Mesenchymal stem cell (in vitro differentiated cells and primary cell): ENCODE measurements around the gene PRR29.

Experiments
- DNase-seq: peaks from one replicate; pipeline ENCODE4 v3.0.0-alpha.2; 2013
- H2AFZ ChIP-seq: one replicate; pipeline ENCODE4 v1.6.1; 2013; ENCODE audit warnings: low read depth, mild to moderate bottlenecking, control low read depth, inconsistent platforms, low read length, moderate library complexity
- H2AK5ac ChIP-seq: 2 replicates; pipeline ENCODE4 v1.6.1; 2013; ENCODE audit warnings: low read length, moderate library complexity, mild to moderate bottlenecking, inconsistent platforms; ENCODE audit not compliant: severe bottlenecking
- H2BK120ac ChIP-seq: one replicate; pipeline ENCODE4 v1.6.1; 2013; ENCODE audit warnings: low read depth, mild to moderate bottlenecking, inconsistent platforms, low read length, moderate library complexity
- H2BK12ac ChIP-seq, 2 experiments: one replicate each; pipeline ENCODE4 v1.6.1; 2013; ENCODE audit warnings: inconsistent platforms in 2 of 2, low read length in 2 of 2, mild to moderate bottlenecking in 2 of 2, moderate library complexity in 2 of 2, control low read depth in 1 of 2
- H2BK15ac ChIP-seq: one replicate; pipeline ENCODE4 v1.6.1; 2013; ENCODE audit warnings: mild to moderate bottlenecking, low read depth, inconsistent platforms; ENCODE audit not compliant: poor library complexity, severe bottlenecking
- H2BK5ac ChIP-seq: 2 replicates; pipeline ENCODE4 v1.6.1; 2013; ENCODE audit warnings: low read depth, mild to moderate bottlenecking, low read length, control low read depth, inconsistent platforms; ENCODE audit not compliant: poor library complexity, severe bottlenecking
- H3K14ac ChIP-seq, 2 experiments: one replicate each; pipeline ENCODE4 v1.6.1; 2013; ENCODE audit warnings: inconsistent platforms in 2 of 2, low read length in 2 of 2, control low read depth in 1 of 2, mild to moderate bottlenecking in 1 of 2, moderate library complexity in 1 of 2
- H3K18ac ChIP-seq, 2 experiments: one replicate each; pipeline ENCODE4 v1.6.1; 2013; ENCODE audit warnings: inconsistent platforms in 2 of 2, low read length in 2 of 2, control low read depth in 1 of 2, low read depth in 1 of 2, mild to moderate bottlenecking in 1 of 2
- H3K23ac ChIP-seq, 2 experiments: one replicate each; pipeline ENCODE4 v1.6.1; 2013; ENCODE audit warnings: inconsistent platforms in 2 of 2, low read length in 2 of 2, mild to moderate bottlenecking in 2 of 2, moderate library complexity in 2 of 2, control low read depth in 1 of 2
- H3K27ac ChIP-seq: 2 replicates; pipeline ENCODE4 v1.5.1; 2013; ENCODE audit warnings: mild to moderate bottlenecking, moderate library complexity, low read length, control low read depth, inconsistent platforms; ENCODE audit not compliant: poor library complexity, severe bottlenecking
- H3K27me3 ChIP-seq, 2 experiments: 2 replicates each; pipeline versions ENCODE4 v1.6.1 to v1.7.0; 2013; ENCODE audit warnings: low read length in 2 of 2, mild to moderate bottlenecking in 2 of 2, moderate library complexity in 2 of 2, control low read depth in 1 of 2, inconsistent platforms in 1 of 2; ENCODE audit not compliant: control insufficient read depth in 1 of 2, insufficient read depth in 1 of 2
- H3K36me3 ChIP-seq, 2 experiments: 2 replicates each; pipeline versions ENCODE4 v1.6.1 to v1.7.0; 2013; ENCODE audit warnings: low read length in 2 of 2, control low read depth in 1 of 2, inconsistent platforms in 1 of 2, low read depth in 1 of 2, mild to moderate bottlenecking in 1 of 2; ENCODE audit not compliant: insufficient read depth in 2 of 2, control insufficient read depth in 1 of 2
- H3K4ac ChIP-seq, 2 experiments: one replicate each; pipeline ENCODE4 v1.6.1; 2013; ENCODE audit warnings: inconsistent platforms in 2 of 2, low read length in 2 of 2, mild to moderate bottlenecking in 2 of 2, moderate library complexity in 2 of 2, control low read depth in 1 of 2, low read depth in 1 of 2
- H3K4me1 ChIP-seq: 2 replicates; pipeline ENCODE4 v1.6.1; 2013; ENCODE audit warnings: low read depth, low read length, control low read depth; ENCODE audit not compliant: control insufficient read depth, insufficient read depth
- H3K4me2 ChIP-seq: 2 replicates; pipeline ENCODE4 v1.6.1; 2013; ENCODE audit warnings: low read length, mild to moderate bottlenecking, inconsistent platforms; ENCODE audit not compliant: poor library complexity, severe bottlenecking
- H3K4me3 ChIP-seq, 2 experiments: 2 replicates each; pipeline versions ENCODE4 v1.5.1 to v1.7.0; 2013; ENCODE audit warnings: low read length in 2 of 2, mild to moderate bottlenecking in 2 of 2, control low read depth in 1 of 2, low read depth in 1 of 2; ENCODE audit not compliant: insufficient read depth in 1 of 2
- H3K79me1 ChIP-seq: replicated peaks from 2 replicates; pipeline ENCODE4 v1.6.1; 2013; ENCODE audit warnings: mild to moderate bottlenecking, control low read depth, low read length, inconsistent platforms; ENCODE audit not compliant: poor library complexity, severe bottlenecking
- H3K9ac ChIP-seq: 2 replicates; pipeline ENCODE4 v1.7.0; 2013; ENCODE audit warnings: mild to moderate bottlenecking, low read length, moderate library complexity
- H3K9me3 ChIP-seq: 2 replicates; pipeline ENCODE4 v1.7.0; 2013; ENCODE audit warnings: mild to moderate bottlenecking, low read length; ENCODE audit not compliant: control insufficient read depth
- H4K8ac ChIP-seq: one replicate; pipeline ENCODE4 v1.6.1; 2013; ENCODE audit warnings: inconsistent platforms, mild to moderate bottlenecking, low read length, moderate library complexity
- H4K91ac ChIP-seq: one replicate; pipeline ENCODE4 v1.6.1; 2013; ENCODE audit warnings: mild to moderate bottlenecking, low read length, inconsistent platforms
- WGBS: methylation state at CpG from one replicate; pipeline ENCODE4 v1.1.7; 2013; ENCODE audit warnings: mixed read lengths; 5-methylcytosine and 5-hydroxymethylcytosine counted together

Gene PRR29

DNA sequence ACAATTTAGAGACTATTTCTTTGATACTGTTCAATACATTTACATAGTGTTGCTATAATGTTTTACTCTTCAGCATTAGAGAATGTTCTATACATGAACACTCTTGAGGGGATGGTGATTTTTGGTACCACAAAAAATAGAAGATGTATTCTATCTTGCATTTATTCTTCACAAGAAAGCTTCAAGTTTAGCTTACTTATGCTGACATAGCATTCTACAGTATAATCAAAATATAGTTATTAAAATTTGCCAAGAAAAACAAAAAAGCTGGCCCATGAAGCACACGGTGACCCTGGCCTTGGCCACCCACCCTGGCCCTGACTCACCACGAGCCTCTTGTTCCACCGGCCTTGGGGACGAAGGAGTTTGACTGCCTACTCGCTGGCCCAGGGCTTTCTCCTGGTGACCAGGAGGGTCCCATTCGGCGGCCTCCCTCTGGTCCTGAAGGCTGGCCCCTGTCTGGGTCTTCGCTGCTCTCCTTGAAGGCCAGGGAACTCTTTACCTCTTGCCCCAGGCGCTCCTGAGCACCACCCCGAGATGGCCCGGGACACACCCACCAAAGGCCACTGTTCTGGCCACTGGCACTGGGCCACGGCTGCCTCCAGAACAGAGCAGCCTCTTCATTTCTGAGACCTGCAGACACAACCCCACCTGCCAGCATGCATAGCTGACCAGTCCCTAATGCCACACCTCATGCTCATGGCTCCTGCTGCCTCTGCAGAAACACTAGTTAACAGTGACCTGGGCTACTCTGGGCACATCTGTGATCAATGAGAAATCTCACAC lies 44.7 kb downstream of the PRR29 start:
- no peak overlapping the region for H2BK15ac ChIP-seq
- DNase-seq = no peak
- no peaks in the 10 kb centered on the region for H3K4me1 ChIP-seq
- no peaks in the 10 kb centered on the region for H3K9me3 ChIP-seq
- no peak overlapping the region for H2AK5ac ChIP-seq
- no peak overlapping the region for H3K27ac ChIP-seq
- no peak overlapping the region for H3K4me2 ChIP-seq
- H3K4me3 ChIP-seq = no peak overlapping the region
- no peak overlapping the region for H2BK12ac ChIP-seq
- H3K4ac ChIP-seq = no peak overlapping the region
- H3K36me3 ChIP-seq = peaks cover 44 to 89% of the 10 kb centered on the region in 2 experiments
- no peak overlapping the region for H4K91ac ChIP-seq
- peak overlapping the region; percentile 18 for H3K9ac ChIP-seq
- WGBS = 96% methylated on average over 12 of the region's 12 CpGs
- no peaks in the 10 kb centered on the region for H3K27me3 ChIP-seq
- no peak overlapping the region for H2AFZ ChIP-seq
- no peak overlapping the region for H4K8ac ChIP-seq
- no peaks in the 10 kb centered on the region for H3K79me1 ChIP-seq
- H3K14ac ChIP-seq = no peak overlapping the region
- H3K23ac ChIP-seq = no peak overlapping the region
- no peak overlapping the region for H3K18ac ChIP-seq
- no peak overlapping the region for H2BK5ac ChIP-seq
- H2BK120ac ChIP-seq = no peak overlapping the region

DNA sequence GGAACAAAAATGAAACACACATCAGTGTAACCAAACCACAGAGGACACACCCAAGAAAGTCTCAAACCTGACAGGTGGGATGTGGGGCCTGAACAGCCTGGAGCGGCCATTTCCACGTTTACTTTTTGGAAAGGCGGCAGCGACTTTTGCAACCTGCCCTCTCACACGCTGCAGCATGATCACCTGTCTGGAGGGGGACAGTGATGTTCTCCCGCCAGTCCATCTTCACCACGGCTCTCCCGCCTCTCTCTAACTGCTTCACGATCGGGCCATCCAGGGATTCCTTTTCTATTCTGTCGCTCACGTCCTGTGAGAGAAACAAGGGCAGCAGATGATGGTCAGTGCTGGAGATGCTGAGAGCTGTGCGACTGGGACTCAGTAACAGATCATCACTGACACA lies 47.0 kb downstream of the PRR29 start:
- no peak for DNase-seq
- H3K36me3 ChIP-seq = peaks cover 50 to 95% of the 10 kb centered on the region in 2 experiments

GRCh38 chr17:64048805-64049204 lies 50.7 kb downstream of the PRR29 start:
- WGBS = 94% methylated on average over 9 of the region's 9 CpGs
- H3K18ac ChIP-seq = no peak overlapping the region

More for the DNA sequence above, 47.0 kb downstream of the PRR29 start:
- H3K27me3 ChIP-seq = no peaks in the 10 kb centered on the region
- no peak overlapping the region for H3K27ac ChIP-seq
- H3K23ac ChIP-seq = no peak overlapping the region
- H3K9me3 ChIP-seq = no peaks in the 10 kb centered on the region
- no peak overlapping the region for H2AK5ac ChIP-seq
- no peak overlapping the region for H2BK15ac ChIP-seq
- no peak overlapping the region for H2BK12ac ChIP-seq
- H4K91ac ChIP-seq = no peak overlapping the region
- no peak overlapping the region for H2BK120ac ChIP-seq
- no peak overlapping the region for H3K9ac ChIP-seq
- H3K14ac ChIP-seq = no peak overlapping the region
- H3K4me2 ChIP-seq = no peak overlapping the region
- no peak overlapping the region for H3K18ac ChIP-seq
- H3K4ac ChIP-seq = no peak overlapping the region
- WGBS = 87% methylated on average over 13 of the region's 13 CpGs
- no peaks in the 10 kb centered on the region for H3K4me1 ChIP-seq
- H4K8ac ChIP-seq = no peak overlapping the region
- H2AFZ ChIP-seq = no peak overlapping the region
- H3K79me1 ChIP-seq = no peaks in the 10 kb centered on the region
- no peak overlapping the region for H2BK5ac ChIP-seq
- no peak overlapping the region for H3K4me3 ChIP-seq

DNA sequence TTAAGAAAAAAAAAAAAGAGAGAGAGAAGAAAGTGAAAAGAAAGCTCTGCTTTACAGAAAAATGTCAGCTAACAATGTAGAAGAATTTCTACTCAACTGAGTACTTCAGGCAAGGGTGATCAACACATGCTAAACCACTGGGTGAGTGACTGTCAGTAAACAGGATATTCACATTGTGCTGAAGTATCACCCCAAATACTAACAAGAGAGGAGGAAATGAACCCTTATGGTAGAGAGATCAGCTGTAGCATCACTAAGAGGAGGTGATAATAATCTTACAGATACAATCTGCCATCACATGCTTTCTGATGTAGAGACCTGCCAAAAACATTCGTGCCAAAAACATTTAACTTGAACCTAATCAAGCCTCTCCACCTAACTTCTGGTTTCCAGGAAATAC lies 53.0 kb downstream of the PRR29 start:
- Histone ChIP-seq H3K9me3 (no peaks in the 10 kb centered on the region), H2BK12ac (no peak overlapping the region), H2BK5ac (no peak overlapping the region), H2AK5ac (no peak overlapping the region), H3K18ac (no peak overlapping the region), H4K91ac (no peak overlapping the region), H3K27me3 (no peaks in the 10 kb centered on the region), H3K14ac (no peak overlapping the region), H3K4me1 (no peaks in the 10 kb centered on the region), H4K8ac (no peak overlapping the region), H3K79me1 (no peaks in the 10 kb centered on the region), H2AFZ (no peak overlapping the region), H3K9ac (no peak overlapping the region), H3K36me3 (peaks cover 44 to 98% of the 10 kb centered on the region in 2 experiments), H3K27ac (no peak overlapping the region), H2BK15ac (no peak overlapping the region), H3K23ac (no peak overlapping the region), H2BK120ac (no peak overlapping the region), H3K4me3 (no peak overlapping the region), H3K4me2 (no peak overlapping the region), H3K4ac (no peak overlapping the region)
- DNase-seq = no peak
- 94% methylated on average over 1 of the region's 1 CpG for WGBS

More at GRCh38 chr17:64048805-64049204, 50.7 kb downstream of the PRR29 start:
- H3K4me3 ChIP-seq = no peak overlapping the region
- H3K9ac ChIP-seq = no peak overlapping the region
- H3K14ac ChIP-seq = no peak overlapping the region
- H3K27ac ChIP-seq = no peak overlapping the region
- no peaks in the 10 kb centered on the region for H3K27me3 ChIP-seq
- H4K8ac ChIP-seq = no peak overlapping the region
- peaks cover 44 to 98% of the 10 kb centered on the region in 2 experiments for H3K36me3 ChIP-seq
- no peak overlapping the region for H3K4ac ChIP-seq
- H2AFZ ChIP-seq = no peak overlapping the region
- no peak overlapping the region for H3K4me2 ChIP-seq
- H3K9me3 ChIP-seq = no peaks in the 10 kb centered on the region
- H2BK15ac ChIP-seq = no peak overlapping the region
- H2BK5ac ChIP-seq = no peak overlapping the region
- H2BK120ac ChIP-seq = no peak overlapping the region
- no peak overlapping the region for H2AK5ac ChIP-seq
- no peak overlapping the region for H2BK12ac ChIP-seq
- no peaks in the 10 kb centered on the region for H3K79me1 ChIP-seq
- no peak overlapping the region for H3K23ac ChIP-seq
- DNase-seq = no peak
- no peak overlapping the region for H4K91ac ChIP-seq
- H3K4me1 ChIP-seq = no peaks in the 10 kb centered on the region
